GM18499 (cell line): Measurements from ENCODE around the gene TNFAIP3.
"Not testable (repeated sequence)": the region's sequence is repeated elsewhere in the genome, so short reads cannot be mapped to it uniquely, and the experiment has no call there.

Source experiments
- ATAC-seq: cut with Tn5 transposase; IDR thresholded peaks from one replicate; pipeline ENCODE4 v1.9.1; 2021; ENCODE audit warnings: moderate number of reproducible peaks; ENCODE audit not compliant: insufficient read depth, unreplicated experiment

TNFAIP3 gene

DNA sequence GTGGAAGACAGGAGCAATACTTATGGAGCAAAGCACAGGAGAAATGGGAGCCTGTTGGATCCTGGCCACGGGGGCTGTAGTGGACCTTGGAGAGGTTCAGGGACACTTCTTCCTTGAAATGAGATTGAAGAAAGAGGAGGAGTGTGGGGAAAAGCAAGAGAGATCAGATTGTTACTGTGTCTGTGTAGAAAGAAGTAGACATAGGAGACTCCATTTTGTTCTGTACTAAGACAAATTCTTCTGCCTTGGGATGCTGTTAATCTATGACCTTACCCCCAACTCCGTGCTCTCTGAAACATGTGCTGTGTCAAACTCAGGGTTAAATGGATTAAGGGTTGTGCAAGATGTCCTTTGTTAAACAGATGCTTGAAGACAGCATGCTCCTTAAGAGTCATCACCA, 22.7 kb upstream of the TNFAIP3 start:
- ATAC-seq = not testable (repeated sequence)

DNA sequence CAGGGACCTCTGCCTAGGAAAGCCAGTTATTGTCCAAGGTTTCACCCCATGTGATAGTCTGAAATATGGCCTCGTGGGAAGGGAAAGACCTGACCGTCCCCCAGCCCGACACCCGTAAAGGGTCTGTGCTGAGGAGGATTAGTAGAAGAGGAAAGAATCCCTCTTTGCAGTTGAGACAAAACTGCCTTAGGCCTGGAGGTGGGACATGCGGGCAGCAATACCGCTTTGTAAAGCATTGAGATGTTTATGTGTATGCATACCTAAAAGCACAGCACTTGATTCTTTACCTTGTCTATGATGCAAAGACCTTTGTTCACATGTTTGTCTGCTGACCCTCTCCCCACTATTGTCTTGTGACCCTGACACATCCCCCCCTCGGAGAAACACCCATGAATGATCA, 22.3 kb upstream of the TNFAIP3 start:
- ATAC-seq = not testable (repeated sequence)

DNA sequence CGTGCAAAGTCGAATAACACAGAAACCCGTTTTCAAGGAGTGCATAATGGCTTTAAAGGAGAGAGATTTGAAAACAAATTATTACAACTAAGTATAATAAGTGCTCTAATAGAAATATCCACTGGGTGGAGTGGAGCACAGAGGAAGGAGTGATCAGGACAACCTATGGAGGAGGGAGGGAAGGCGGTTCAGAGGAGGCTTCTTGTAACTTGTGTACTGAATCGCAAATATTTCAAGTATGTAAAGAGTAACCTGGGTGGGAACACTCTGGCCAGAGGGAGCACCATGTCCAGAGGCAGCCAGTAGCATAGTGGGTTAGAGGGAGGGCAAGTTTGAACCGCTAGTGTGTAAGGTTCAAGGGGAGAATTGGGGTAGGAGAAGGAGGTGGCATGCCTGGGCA, 21.6 kb upstream of the TNFAIP3 start:
- no peak for ATAC-seq

DNA sequence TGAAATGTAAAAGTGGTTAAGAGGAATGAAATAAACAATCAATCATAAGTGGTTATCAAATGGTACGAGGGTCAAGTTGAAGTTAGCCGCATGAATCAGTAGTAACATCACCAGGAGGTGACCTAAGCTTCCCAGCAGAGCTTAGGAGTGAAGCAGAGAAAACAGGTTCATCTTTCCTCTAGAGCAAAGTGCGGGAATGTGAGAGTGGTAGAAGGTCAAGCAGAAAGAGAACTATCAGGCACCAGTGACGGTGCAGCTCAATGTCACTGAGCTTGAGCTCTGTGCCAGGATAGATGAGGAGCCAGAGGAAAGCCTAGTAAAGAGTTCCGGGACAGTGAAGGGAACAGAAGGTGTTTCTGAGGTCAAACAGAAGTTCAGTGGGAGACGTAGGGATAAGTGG, 20.8 kb upstream of the TNFAIP3 start:
- ATAC-seq = no peak

DNA sequence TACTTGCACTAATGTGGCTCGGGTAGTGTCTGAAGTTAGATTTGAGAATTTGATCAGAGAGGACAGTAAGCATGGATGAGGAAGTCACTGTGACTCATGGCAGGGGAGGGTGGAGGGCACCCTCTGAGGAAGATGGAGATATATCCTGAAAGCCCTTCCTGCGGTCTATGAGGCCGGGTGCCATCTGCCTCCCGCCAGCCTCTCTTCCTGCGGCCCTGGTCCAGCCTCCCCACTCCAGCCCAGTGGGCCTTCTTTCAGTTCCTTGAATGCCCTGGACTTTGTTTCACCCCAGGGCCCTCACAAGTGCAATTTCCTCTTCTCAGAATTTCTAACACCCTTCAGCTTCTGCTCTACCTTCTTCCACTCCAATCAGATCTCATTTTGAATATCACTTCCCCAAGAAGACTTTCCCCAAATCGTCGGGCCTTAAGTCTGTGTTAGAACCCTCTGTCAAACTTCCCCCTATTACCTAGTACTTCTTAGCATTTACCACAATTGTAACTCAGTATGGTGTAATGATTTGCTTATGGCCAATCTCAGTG, 20.2 kb upstream of the TNFAIP3 start:
- ATAC-seq = peak; percentile 42

DNA sequence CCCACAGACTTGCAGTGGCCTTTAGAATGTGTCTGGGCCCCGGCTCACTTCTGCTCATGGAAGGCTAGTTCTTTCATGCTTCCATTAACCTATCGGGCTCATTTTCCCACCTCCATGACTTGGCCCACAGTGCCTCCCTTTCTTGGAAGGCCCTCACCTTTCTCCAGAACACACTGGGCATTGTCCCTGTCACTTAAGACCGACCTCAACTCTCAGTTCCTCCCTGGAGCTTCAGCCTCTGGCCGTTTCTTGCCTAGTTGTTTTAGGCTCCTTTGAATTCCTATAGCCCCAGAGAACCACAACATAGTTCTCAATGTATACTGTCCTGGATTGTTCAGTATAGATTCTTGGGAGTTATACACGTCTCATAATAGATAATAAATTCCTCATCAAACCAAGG, 19.3 kb upstream of the TNFAIP3 start:
- no peak for ATAC-seq

DNA sequence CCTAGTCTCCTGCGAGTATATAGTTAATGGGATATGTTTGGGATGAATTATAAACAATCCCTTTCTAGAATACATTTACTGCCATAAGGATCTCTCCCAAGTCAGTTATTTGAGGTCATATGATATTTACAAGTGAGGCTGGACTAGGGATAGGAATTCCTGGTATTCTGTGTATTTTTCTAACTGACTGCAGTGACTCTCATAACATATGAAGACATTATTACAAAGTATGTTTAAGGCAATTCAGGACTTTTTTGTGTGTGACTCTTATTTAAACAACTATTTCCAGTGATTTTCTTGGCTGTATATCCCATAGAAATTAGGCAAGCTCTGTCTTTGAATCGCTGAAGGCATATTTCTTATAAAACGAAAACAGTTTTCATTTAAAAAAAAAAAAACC, 18.4 kb upstream of the TNFAIP3 start:
- ATAC-seq = no peak

DNA sequence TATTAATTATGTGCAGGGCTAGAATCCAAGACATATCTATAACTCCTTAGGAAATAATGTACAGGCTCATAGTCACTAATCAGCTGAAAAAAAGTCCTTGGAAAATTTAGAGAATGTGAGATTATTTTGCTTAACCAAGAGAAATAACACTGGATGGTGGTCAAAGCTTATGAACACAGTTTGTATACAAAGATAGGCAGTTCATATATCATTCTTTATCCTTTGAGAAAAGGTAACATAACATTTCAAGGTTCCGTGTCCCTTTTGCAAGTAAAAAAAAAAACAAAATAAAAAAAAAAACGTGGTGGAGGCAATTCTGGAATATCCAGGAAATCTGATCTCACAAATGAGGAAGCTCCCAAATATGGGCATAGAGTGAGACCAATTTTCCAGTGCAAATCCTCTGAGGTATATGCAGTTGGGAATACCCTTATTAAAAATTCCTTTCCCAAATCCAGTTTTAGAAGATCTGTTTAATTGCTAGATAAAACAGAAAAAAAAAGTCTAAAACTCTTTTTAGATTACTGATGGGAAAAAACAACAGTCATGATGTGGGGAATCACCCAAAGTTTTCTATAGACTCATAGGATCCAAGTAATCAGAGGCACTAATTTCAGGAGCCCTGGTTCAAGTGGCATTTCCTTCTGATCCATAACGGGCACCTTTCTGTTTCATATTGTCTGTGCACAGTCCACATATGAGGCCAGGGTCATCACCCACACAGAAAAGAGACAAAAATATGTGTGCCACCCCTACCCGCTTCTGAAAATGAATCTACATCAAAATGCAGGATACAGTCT, 17.7 kb upstream of the TNFAIP3 start:
- no peak for ATAC-seq

DNA sequence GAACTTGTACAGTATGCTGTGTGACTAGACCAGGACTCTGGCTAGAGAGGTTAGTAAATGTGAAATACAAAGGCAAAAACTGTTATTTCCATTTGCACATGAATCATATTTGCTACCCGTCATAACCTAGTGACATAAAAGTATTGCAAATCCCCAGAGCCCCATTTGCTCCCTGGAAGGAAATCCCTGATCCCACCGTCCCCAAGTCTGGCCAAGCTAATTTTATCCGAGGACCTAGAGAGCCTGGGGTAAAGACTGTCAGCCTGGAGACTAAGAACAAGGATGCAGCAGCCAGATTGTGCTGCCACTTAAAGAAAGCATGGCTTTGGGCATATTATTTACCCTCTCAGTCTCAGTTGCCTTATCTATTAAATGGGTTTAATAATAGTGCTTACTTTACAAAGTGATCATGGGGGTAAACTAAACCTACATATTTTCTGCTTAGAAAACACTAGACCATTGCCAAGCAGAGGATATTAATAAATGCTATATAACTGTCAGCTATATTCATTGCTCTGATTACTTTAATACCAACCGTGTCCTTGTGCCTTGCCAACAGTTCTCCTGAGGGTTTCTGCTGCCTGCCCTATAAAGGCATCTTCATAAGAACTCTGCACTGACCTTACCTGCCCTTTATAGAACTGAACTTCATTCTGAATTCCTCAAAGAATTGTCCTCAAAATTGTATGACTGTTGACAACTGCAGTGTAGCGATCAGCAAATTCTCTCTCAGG, 16.9 kb upstream of the TNFAIP3 start:
- ATAC-seq = no peak

DNA sequence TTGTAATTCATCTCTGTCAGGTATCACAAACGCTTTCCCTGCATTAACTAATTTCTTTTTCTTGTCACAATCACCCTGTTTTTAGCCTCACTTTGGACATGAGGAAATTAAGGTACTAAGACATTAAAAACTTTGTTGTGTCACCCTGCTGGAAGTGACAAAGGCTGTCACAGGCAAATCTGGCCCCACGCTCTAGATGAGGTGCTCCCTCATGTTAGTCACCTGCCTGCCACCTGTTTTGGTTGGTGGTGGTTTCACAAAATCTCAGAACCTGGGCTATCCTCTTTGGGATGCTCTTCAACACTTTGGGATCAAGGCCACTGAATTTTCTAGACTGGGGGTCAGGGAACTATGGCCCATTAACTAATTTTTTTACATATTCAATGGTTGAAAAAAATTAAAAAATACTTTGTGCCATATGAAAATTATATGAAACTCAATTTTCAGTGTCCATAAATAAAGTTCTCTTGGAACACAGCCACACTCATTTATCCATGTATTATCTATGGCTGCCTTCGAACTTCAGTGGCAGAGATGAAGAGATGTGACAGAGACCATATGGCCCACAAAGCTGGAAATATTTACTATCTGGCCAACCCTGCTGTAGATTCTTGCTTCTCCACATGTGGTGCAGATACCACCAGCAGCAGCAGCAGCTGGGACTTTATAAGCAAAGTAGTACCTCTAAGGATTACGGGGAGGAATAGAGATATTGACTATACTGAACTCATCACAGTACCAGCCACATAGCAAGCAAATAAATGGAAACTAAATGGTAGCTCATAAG, 16.1 kb upstream of the TNFAIP3 start:
- no peak for ATAC-seq

DNA sequence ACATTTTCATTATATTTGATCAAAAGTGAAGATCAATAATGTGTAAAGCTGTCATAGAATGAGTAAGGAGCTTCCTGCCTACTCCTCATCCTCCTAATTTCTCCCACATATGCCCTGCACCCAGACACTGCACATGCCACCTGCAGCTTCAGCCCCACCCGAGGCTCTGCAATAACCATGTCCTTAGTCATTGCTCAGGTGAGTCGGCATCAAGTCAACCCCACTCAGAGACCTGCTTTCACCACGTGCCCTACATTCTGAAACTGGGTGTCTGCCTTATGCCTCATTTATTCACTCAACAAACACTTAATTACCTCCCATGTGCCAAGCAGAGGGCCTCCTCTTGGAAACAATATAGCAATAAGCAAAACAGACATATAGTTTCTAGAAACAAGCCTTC, 15.4 kb upstream of the TNFAIP3 start:
- ATAC-seq = no peak

DNA sequence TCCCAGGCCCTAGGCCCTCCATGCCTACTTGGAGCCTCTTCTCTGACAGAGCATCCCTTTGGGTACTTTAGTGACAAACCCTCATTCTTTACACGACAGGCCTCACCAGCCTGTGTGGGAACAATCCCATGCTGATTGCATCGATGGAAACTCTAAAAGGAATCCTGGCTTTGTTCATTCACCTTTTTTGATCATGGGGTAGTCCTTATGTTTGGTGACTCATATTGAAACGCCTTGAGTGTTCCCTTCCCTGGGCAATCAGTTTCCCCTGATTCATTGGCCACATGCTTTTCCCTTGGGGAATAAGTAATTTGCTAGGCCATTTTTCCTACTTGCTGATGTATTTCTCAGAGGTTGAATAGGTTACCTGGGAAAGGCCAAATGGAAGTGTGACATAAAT, 14.7 kb upstream of the TNFAIP3 start:
- ATAC-seq = no peak

DNA sequence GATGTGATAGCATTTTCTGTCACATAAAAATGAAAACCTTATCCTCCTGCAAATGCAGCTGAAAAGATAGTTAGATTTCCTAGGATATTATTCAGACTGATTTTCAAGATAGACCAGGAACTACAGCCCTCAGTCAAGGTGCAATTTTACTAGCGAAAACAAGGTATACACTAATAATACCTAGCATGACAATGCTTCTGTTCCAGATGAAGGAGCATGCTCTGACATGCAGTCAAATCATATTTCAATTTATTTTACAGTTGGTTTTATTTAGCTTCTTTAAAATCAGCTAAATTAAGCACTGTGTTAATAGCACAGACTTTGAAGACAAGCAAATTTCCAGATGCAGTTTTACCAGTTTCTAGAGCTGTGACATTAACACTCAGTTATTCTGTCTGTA, 14.2 kb upstream of the TNFAIP3 start:
- ATAC-seq = no peak

DNA sequence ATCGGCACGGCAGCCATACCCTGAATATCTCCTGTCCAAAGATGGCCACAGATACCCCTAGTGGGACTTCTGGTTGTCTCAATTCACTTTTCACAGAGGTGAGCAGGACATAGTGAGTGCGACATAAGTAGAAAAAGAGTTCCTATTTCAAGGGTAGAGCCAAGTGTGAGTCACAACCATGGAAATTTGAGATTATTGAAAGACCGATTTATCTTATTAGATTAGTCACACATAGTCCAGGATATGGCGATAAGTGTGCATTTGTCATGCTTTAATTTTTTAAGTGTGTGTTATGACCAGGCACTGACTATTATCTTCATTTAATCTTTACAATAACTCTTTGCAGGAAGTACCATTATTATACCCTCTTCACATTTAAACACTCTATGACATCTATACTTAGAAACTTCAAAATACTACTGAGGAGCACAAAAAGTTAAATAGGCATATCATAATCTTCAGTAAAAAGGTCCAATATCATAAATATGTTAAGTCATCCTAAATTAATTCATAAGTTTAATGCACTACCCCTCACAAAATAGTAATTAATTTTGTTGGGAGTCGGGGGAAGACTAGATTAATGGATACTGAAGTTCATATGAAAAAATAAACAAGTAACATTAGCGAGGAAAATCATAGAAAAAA, 13.4 kb upstream of the TNFAIP3 start:
- ATAC-seq = no peak

DNA sequence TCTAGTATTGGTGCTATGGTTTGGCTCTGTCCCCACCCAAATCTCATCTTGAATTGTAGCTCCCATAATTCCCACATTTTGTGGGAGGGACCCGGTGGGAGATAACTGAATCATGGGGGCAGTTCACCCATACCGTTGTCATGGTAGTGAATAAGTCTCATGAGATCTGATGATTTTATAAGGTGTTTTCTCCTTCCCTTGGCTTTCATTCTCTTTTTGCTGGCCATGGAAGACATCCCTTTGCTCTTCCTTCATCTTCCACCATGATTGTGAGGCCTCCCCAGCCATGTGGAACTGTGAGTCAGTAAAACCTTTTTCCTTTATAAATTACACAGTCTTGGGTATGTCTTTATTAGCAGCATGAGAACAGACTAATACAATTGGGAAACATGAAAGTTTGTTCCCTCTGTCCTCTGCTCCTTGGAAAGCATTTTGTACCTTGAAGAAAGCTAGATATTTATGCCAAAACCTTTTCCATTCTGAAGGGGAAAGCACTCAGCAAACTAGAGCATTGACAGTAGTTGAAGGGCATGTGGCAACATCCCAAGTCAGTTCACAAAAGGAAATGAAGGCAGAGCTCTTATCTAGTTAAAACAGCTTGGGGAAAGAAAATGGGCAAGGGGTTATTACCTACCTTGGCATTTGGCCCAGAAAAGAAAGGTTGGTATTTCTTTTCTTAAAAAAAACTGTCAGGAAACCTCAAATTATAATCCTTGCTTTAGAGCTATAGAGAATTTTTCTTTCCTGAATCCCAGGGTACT, 10.7 kb upstream of the TNFAIP3 start:
- ATAC-seq = no peak

DNA sequence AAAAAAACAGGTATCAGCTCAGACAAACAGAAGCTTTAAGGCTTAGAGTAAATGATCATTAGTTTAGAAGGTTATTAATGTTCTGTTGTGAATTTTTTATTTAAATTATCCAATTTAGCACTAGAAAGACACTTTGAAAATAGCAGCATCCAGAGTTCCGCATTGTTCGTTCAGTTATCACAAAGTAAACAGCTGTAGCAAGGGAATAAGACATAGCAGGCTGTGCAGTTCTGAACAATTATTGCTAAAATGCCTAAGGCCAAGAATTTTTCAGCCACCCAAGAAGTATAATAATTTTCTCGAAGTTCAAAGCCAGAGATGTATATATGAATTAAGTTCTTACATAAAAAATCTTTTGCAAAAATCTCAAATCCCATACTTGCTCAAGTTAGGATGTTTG, 8.0 kb upstream of the TNFAIP3 start:
- ATAC-seq = no peak

DNA sequence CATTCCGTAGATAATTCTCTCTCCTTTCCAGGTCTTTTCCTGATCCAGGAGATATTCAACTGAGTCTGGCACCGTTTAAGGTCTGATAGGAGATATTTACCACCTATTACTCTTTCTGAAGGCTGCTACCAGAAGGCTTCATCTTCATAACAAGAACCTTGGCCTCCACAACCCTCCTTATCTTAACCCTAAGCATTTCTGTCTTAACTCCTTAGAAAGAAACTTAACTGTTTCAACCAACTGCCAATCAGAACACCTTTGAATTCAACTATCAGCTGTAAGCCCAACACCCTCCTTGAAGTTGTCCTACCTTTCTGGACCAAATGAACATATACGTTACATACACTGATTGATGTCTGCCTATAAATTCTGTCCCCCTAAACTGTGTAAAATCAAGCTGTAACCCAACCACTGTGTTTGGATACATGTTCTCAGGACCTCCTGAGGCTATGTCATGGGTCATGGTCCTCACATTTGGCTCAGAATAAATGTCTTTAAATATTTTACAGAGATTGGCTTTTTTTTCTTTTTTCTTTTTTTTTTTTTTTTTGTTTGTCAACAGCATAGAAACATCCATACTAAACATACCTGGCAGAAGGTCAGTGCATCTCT, 6.6 kb upstream of the TNFAIP3 start:
- ATAC-seq = no peak

DNA sequence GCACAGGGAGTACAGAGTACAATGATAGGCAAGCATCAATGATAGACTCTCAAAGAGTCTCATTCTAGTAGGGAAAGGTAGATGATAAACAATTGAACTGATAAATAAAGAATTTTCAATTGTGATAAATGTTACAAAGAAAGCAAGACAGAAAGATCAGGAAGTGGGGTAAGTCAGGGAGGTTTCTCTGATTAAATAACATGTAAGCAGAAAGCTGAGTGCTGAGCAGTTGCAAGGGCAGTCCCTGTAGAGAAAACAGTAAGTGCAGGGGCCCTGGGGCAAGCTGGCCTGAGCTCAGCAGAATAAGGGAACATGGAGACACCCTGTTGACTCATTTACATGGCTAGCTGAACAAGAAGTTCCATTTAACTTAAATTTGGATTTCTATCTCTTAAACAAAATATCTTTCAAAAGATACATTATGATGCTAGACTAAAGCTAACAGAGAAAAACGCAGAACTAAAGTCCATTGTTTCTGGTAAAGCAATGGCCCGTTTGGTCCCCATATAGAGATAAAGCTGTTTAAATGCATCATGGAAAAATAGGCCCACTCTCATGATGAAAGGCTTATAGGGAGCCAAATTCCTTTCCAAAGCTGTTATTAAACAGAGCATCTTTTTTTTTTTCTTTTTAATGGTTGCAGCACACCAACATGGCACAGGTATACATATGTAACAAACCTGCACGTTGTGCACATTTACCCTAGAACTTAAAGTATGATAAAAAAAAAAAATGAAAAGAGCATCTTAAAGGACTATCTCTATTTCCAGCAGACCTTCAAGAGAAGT, 5.3 kb upstream of the TNFAIP3 start:
- ATAC-seq = no peak
